ENCODE results near the gene LRMDA.

Gene LRMDA

DNA sequence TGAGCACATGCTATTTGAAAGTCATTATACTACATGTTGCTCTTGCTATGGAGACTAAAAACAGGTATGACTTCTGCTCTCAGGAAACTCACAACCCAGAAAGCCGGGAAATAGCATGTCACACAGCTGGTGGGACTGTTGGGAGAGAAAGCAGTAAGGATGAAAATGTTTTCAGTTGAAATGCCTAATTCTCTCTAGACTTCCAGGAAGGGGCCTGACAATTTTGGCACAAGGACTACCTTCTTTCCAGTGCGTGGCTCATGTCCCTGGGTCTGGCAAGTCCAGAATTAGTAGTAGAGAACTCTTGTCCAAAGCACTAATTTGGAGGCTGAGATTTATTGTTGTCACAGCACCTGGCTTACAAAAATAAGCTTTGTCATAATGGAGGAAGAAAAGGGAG lies 567.6 kb downstream of the LRMDA start:
- no peak for DNase-seq (ENCODE audit: low spot score)

DNA sequence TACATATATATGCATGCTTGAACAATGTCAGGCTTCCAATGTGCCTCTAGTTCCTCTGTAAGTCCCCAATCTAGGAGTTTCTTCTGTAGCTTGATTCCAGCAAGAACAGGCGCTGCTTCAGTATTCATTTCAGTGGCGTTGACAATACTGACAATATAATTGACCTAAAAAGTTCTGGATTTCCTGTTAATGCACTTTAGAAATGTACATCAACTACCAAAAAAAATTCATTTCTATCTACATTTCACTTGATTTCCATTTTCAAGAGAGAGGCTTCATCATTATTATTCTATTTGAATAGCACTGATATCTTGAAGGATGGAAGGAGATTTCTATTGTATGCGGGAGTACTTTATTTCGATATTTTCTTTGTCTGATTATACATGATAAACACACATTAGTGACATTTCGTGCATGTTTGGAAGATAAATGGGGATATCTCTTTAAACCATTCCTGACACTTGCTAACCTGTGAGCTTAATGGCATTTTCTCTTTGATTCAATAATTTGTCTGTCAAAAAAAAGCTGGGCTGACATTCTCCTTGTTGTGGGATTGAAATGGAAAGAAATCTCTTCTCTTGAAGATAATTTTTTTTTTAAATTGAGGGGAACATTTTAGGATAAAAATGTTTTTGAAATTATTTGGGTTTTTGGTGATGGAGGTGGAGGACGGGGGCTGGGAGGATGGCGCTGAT lies 568.2 kb downstream of the LRMDA start:
- no peak for DNase-seq (ENCODE audit: low spot score)

- DNase-seq (ENCODE audit: low spot score) = no peak
Observed at GRCh38 chr10:76000550-76000949, 569.1 kb downstream of the LRMDA start.

DNA sequence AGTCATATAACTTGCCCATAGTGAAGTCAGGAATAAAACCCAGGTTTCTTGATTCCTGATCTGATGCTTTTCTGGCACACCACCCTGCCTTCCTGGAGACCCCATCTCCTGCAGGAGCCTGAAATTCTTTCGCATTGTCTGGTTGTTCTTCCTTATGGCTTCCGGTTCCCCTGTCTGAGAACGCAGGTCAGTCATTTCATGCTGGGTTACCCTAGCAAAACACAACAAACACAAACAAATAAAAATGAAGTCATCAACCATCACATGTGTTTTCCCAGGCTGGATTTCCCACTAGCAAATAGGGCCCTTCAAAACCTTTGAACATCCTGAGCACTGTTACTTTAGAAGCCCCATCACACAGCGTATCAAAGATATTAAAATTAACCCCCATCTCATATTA lies 569.6 kb downstream of the LRMDA start:
- DNase-seq (ENCODE audit: low spot score) = no peak

- DNase-seq (ENCODE audit: low spot score) = no peak
Observed at GRCh38 chr10:76001461-76001860, 570.0 kb downstream of the LRMDA start.

- DNase-seq (ENCODE audit: low spot score) = no peak
Observed at GRCh38 chr10:76002262-76002854, 570.9 kb downstream of the LRMDA start.

GRCh38 chr10:76007667-76008181 lies 576.3 kb downstream of the LRMDA start:
- DNase-seq (ENCODE audit: low spot score) = no peak

GRCh38 chr10:76009531-76009930 lies 578.1 kb downstream of the LRMDA start:
- no peak for DNase-seq (ENCODE audit: low spot score)

GRCh38 chr10:76010703-76011102 lies 579.3 kb downstream of the LRMDA start:
- no peak for DNase-seq (ENCODE audit: low spot score)

DNA sequence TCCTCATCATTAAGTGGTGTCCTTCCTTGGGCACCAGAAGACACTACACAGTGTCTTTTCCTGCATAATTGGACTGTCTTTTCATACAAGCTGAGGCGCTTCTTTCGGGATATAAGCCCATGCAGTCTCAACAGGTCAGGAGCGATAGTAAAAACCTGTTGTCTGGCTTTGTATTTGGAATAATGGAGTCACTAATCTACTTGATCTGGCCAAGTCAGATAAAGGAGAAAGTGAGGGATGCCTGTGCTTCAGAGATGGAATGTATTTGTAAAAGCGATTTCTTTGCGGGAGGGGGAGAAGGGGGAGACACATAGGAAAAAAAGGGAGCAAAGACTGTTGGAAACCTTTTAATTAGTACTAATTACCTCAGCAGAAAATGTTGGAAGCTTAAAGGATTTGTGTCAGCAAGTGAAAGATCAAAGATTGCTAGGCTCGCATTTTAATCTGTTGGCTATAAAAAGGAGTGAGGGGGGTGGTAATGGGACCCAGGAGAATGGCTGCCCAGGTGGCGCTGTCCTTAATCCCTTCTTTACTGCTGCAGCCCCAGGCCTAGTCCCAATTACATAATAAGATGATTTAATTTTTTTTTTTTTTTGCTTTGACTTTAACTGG lies 581.4 kb downstream of the LRMDA start:
- no peak for DNase-seq (ENCODE audit: low spot score)

DNA sequence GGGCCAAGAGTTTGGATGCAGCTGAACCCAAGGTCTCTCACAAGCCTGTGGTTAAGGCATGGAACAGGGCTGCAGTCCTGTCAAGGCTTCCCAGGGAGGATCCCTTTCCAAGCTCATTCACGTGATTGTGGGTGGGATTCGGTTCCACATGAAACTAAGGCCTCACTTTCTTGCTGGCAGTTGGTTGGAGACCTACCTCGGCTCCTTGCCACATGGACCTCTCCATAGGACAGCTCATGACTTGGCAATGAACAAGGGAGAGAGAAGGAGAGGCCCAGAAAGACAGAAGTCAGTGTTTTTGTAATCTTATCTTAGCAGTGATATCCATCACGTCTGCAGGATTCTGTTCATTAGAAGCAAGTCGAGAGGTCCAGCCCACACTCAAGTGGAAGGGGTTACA lies 583.8 kb downstream of the LRMDA start:
- no peak for DNase-seq (ENCODE audit: low spot score)

- DNase-seq (ENCODE audit: low spot score) = no peak
Observed at GRCh38 chr10:76017026-76017732, 585.8 kb downstream of the LRMDA start.

DNA sequence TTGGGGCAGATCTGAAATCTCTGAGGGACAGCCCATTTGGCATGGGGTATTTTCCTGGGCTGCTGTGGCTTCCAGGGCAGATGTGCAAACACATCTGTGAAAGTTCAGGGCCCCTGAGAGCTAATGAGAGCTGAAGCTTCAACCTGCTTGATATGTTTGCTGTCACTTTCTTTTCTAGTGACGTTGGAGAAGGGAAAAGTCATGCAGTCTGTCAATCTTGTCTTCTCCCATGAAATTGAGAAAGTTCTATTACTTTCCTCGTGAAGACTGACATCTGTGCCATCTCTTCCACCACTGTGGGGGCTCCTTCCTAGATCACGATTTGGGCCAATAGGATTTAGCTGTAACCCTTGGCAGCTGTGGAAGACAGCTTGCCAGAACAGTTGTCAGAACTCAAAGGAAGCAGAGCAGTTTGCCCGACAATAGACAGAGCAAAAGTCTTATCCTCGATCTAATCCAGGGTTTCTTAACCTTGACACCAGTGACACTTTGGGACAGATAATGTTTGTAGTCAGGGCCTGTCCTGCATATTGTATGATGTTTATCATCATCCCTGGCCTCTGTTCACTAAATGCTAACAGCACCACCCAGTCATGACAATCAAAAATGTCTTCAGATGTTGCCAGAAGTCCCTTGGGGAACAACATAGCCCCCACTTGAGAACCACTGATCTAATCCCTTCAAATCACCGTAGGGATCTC lies 586.5 kb downstream of the LRMDA start:
- no peak for DNase-seq (ENCODE audit: low spot score)

DNA sequence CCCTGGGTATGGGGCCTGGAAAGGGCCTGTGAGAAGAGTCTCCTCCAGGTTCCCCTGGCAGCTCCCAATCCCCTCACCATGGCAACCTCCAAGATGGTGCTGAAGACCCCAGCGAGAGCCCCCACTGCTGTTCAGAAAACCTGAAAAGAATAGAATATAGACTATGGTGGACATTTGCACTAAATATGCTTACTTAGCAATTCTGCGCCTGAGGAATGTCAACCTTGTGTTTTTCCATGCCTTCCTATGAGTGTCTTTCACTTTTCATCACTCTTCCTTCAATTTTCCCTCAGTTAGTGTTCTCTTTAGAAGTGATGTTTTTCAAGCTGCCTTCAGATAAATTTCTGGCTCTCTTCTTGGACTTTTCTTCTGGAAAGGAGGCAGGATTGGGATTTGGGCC lies 589.2 kb downstream of the LRMDA start:
- no peak for DNase-seq (ENCODE audit: low spot score)

- no peak for DNase-seq (ENCODE audit: low spot score)
Observed at GRCh38 chr10:76021398-76021797, 590.0 kb downstream of the LRMDA start.

- DNase-seq (ENCODE audit: low spot score) = no peak
Observed at GRCh38 chr10:76022366-76022765, 590.9 kb downstream of the LRMDA start.

DNA sequence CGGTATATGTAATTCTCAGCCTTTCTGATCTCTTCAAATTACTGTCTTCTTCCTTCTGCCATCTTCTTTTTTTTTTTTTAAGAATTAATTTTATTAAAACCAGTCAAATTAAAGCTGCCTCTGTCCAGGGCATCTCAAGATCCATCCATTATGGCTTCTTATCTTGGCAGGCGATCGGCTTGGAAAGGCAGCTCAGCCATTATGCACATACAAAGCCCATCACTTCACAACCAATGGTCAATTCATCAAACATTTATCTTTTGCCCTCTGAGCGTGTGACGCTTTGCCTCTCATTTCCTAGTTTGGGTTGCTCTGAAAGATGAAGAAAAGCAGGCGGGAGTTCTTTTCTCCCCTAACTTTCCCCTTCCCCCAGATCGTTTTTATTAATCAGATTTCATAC lies 591.6 kb downstream of the LRMDA start:
- no peak for DNase-seq (ENCODE audit: low spot score)

DNA sequence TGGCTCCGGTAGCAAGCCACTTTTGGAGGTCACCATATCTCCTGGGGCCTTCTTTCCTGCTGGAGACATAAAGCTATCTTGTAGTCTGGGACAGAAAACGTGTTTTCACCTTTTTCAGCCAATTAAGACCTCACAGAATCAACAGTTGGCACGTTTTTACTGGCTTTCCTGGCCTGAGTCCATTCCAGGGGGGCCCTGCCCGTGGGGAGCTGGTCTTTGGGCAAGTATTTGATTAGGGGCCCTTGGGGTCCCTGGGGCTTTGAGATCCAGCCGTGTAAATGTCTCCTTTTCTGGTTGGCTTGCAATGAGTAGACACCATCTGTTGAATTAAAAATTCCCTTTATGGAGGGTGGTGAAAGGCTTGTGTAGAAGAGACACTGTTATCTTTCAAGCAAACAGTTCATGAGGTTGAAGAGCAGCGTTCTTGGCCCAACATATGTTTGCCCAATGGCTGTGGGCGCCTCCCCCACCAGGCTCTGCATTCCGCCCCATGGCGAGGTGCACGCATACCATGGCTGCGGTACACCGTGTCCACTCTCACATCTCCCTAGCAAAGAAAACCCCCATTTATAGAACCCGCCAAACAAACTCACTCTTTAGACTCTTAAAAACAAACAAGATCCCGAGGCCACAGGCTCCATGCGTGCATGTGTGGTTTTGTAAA lies 593.2 kb downstream of the LRMDA start:
- no peak for DNase-seq (ENCODE audit: low spot score)

DNA sequence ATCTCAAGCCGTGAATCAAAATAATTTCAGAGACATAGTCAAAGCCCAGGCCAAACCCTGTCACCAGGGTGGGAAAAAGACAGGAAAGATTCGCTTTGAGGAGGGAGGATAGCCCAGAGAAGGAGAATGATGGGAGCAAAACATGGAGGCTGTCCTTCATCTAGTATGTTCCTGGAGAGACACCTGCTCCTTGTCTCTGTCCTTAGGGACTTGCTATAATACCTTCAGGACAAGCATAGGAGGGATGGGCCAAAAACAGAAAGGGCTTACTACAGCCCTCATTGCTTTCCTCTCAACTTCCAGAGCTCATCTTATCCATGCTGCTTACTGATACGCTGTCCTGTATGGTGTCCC lies 593.7 kb downstream of the LRMDA start:
- no peak for DNase-seq (ENCODE audit: low spot score)

DNA sequence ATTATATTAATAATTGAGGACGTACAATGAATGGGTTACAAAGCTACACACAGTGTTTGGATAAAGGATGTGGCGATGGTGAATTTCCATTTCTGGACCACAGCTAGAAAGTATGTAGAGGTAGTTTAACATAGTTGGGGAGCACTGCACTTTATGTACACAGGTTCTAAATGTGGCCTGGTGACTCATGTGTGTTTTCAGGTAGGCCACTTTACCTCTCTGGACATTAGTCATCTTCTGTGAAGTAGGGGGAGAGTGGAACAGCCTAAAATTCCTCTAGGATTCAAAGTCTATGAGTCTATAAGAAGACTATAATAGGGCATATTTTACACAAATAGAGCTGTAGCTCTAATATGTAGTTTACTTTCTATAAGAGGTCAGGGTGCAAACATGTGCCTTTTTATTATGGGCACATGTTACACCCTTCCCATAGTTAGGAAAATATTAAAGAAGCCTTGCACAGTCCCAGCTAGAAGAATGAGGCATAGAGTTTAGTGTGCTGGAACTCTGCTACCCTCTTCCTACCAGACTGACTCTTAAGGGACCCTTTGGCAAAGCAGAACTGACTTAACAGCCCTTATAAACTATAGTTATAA lies 594.9 kb downstream of the LRMDA start:
- DNase-seq (ENCODE audit: low spot score) = no peak

- no peak for DNase-seq (ENCODE audit: low spot score)
Observed at GRCh38 chr10:76026905-76027304, 595.5 kb downstream of the LRMDA start.

Measured in cerebellar cortex (tissue), 1 donor.